ENCODE data around the gene SLC8B1.

- TF ChIP-seq CTCF (optimal IDR thresholded peaks at IDR 0.05 in 1 of 3, IDR thresholded peaks at IDR 0.05 in 1 of 3, conservative IDR thresholded peaks at IDR 0.05 in 1 of 3; ENCODE audit: extremely low read depth in 1 of 3, insufficient read depth in 2 of 3, low read length in 3 of 3) (no peak), EZH2 (IDR thresholded peaks at IDR 0.05; ENCODE audit: low read length) (no peak)
These were observed 19.6 kb downstream of the SLC8B1 start for GRCh38 chr12:113315358-113315757.

Data from keratinocyte (primary cell).